GM18861 (cell line): ENCODE results near the gene HEXIM2.
A peak's percentile ranks its signal among the peaks of the same experiment; 100 is the strongest.

Source experiments
- ATAC-seq: cut with Tn5 transposase; IDR thresholded peaks from one replicate; pipeline ENCODE4 v1.9.1; 2021; ENCODE audit not compliant: unreplicated experiment

HEXIM2 gene

DNA sequence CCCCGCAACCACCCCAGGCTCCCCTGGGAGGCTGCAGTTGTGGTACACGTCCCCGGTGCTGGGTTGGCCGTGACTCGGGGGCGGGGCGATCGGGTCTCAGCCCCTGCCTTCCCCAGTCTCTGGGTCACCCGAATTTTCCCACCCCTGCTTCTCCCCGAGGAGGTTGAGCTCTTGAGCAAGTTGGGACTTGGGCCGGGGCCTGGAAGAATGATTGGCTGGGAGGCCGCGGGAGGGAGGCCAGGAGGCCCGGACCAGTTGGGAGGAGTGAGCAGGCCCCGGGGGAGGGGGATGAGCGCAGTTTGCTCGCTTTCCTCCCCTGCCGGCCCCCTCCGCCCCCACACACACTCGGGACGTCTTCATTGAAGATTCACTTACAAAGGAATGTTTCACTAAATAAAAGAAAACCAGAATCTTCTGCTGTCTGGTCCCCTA, 17.9 kb upstream of the HEXIM2 start:
- ATAC-seq = no peak

DNA sequence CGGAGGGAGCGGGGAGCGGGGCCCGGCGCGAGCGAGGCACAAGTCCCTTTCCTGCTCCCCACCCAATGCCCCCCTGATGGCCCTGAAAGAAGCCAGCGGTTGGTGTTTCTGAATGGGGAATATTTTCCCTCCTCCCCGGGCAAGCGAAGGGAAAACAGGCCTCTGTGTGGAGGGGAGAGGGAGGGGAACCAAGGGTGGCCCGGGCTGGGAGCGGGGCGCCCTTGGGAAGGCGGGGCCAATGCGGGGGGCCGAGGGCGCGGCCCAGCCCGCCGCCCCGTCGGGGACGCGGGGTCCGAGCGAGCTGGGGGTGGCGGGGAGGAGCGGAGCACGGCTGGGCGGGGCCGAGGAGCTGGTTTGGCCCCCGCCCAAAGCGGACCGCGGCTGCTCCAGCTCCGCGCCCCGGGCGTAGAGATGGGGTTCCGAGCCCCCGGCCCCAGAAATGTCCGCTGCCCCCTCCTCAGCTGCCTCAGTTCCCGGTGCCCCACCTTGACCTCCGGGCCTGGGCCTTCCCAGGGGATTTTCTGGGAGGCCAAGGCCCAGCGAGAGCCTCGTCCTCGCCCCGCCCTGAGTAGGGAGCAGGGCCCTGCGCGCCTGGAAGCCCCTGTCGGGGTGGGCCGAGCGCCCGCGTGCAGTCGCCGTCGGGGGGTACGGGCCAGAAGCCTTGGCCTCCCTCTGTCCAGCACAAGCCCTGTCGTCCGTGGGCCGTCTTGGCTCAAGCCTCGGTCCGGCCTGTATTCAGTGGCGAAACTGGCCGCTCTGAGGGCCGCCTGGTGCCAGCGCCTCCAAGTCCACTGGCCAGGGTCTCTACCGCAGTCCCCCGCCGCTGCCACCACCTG, 17.3 kb upstream of the HEXIM2 start:
- ATAC-seq = no peak

DNA sequence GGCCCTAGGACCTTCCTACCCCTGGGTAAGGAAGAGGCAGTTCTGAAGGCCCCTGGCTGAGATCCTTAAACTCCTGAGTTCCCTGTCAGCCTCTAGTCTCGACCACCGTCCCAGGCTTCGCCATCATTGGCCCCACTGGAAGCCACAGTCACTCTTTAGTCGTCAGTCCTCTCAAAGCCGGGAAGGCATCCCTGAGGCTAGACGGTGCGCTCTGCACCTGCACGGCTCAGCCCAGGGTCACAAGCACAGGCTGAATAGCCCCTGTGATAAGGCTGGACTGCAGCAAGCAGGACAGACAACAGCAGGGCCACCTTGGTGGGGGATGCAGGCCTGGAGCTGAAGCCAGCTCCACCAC, 16.7 kb upstream of the HEXIM2 start:
- no peak for ATAC-seq

DNA sequence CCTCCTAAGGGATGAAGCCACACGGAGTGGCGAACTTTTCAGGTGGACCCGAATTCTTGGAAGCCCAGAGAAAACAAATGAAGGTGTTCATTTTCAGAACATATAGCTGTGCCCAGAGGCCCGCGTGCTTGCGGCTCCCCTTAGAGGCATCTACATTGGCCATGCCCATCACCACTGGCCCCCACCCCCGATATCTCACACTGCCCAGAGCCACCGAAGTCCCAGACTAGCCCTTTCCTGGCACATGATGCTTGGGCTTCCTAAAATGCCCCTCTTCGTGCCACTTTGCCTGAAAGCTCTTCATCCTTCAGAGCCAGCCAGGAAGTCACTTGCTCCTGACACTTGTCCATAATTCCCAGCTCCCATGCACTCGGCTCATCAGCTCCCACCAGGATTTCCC, 15.5 kb upstream of the HEXIM2 start:
- ATAC-seq = no peak

DNA sequence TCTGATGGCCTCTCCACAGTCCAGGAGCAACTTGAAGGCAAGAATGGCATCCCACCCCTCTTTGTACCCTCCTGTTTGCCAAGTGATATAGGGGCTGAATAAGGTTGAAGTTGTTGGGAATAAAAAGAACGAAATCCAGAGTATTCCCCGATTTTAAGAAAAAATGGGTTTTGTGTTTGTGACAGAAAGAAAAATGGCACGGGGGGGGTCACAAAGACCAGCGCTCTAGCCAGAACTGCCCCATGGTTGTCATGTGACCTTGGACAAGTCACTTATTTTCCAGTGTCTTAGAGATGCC, 15.1 kb upstream of the HEXIM2 start:
- no peak for ATAC-seq

DNA sequence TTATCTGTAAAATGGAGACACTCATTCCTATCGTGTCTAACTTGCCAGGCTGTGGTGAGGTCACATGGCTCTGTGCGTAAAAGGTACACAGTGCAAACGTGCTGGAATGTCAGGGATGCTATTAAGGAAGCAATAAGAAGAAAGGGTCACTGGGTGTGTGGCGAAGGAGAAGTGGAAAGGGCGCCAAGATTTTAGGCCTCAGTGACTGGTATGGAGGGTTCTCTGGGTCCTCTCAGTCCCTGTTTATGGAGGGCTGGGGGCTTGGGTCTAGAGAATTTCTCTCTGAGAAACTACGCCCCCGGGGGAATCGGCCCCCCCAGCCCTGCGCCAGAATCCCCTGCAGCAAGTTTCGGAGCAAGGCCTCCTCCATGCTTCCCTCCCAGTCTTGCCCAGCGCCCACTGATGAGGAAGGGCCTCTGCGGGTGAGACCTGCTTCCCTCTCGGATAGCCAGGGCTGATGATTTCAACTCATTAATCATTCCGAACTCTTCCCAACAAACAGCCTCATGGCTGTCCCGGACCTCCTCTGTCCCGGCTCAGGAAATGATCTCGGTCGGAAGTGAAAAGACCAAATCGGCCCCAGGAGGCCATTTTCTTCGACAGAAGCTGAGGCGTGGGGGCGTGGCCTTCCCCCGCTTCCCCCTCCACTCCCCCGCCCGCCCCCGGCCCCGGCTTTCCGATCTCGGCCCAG, 14.6 kb upstream of the HEXIM2 start:
- no peak for ATAC-seq

DNA sequence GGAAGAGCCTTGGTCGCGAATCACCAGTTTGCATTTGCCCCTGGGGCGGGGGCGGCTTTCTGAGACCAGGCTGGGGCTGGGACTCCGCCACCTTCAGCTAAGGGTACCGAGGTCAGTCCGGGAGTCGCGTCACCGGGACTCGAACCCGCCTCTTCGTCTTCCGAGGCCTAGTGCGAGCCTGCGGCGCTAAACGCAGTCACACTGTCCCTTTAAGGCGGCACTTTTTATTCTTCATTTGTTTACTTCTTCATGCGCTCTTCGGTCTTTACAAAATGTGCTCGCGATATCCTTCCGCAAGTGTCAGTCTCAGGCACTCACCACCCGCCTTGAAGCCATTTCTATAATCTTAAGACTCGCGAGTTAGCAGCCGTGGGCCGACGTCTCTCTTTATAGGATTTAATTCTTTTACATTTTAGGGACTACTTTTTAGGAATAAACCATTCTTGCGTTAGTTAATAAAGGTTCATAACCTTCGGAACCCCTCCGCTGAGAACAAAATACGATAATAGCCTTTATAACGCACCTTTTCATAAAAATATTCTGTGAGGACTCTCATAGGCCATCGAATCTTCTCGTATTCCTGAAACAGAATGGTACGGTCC, 14.0 kb upstream of the HEXIM2 start:
- ATAC-seq = peak; percentile 26

DNA sequence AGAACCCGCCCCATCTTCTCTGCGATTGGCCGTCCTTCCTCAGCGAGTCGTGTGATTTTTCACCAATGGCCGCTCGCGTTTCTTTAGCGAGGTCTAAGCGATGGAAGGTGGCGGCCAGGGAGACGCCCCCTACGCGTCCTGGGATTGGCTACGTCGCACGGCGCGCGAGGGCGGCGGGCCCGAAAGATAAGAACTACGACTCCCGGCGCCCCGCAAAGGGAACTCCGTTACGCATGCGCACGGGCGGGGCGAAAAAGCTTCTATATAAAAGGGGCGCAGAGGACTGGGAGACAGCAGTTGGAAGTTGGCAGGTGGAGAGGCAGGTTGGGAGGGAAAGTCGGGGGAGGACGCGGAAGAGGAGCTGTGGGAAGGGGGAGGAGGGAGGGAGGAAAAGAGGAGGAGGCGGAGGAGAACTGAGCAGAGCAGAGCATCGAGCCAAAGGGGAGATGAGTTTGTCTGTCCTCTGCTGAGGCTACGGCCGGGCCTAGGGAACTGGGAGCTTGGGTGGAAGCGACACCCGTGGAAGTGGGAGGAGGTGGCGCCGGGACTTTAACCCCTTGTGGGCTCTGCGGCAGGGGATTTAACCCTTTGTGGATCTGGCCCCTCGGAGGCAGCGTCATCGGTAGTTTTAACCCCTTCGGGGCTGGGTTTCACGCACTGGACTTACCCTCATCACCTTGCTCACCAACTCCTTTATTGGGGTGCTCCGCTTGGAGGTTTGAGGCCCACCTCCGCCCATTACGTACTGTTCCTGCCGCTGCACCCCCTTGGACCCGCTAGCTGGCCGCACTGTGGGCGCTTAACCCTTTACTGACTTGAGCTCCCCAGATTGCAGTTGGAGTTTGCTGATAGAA, 13.3 kb upstream of the HEXIM2 start, which contains the start of gene HEXIM1:
TSS of gene HEXIM1 (plus strand) at position 293 of the 854 bp plus-strand sequence. CDS start 716 bp downstream, outside the sequence.
- peak; percentile 59 for ATAC-seq

DNA sequence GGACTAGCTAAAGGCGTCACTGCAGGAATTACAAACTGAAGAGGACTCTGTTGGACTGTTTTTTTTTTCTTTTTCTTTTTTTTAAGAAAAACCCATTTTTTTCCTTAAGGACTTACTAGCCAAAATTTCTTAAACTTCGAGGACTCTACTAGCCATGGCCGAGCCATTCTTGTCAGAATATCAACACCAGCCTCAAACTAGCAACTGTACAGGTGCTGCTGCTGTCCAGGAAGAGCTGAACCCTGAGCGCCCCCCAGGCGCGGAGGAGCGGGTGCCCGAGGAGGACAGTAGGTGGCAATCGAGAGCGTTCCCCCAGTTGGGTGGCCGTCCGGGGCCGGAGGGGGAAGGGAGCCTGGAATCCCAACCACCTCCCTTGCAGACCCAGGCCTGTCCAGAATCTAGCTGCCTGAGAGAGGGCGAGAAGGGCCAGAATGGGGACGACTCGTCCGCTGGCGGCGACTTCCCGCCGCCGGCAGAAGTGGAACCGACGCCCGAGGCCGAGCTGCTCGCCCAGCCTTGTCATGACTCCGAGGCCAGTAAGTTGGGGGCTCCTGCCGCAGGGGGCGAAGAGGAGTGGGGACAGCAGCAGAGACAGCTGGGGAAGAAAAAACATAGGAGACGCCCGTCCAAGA, 12.5 kb upstream of the HEXIM2 start:
- ATAC-seq = peak; percentile 33

DNA sequence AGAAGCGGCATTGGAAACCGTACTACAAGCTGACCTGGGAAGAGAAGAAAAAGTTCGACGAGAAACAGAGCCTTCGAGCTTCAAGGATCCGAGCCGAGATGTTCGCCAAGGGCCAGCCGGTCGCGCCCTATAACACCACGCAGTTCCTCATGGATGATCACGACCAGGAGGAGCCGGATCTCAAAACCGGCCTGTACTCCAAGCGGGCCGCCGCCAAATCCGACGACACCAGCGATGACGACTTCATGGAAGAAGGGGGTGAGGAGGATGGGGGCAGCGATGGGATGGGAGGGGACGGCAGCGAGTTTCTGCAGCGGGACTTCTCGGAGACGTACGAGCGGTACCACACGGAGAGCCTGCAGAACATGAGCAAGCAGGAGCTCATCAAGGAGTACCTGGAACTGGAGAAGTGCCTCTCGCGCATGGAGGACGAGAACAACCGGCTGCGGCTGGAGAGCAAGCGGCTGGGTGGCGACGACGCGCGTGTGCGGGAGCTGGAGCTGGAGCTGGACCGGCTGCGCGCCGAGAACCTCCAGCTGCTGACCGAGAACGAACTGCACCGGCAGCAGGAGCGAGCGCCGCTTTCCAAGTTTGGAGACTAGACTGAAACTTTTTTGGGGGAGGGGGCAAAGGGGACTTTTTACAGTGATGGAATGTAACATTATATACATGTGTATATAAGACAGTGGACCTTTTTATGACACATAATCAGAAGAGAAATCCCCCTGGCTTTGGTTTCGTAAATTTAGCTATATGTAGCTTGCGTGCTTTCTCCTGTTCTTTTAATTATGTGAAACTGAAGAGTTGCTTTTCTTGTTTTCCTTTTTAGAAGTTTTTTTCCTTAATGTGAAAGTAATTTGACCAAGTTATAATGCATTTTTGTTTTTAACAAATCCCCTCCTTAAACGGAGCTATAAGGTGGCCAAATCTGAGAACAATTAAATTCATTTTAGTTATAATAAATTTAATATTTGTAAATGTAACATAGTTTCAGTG, 11.7 kb upstream of the HEXIM2 start:
- no peak for ATAC-seq

DNA sequence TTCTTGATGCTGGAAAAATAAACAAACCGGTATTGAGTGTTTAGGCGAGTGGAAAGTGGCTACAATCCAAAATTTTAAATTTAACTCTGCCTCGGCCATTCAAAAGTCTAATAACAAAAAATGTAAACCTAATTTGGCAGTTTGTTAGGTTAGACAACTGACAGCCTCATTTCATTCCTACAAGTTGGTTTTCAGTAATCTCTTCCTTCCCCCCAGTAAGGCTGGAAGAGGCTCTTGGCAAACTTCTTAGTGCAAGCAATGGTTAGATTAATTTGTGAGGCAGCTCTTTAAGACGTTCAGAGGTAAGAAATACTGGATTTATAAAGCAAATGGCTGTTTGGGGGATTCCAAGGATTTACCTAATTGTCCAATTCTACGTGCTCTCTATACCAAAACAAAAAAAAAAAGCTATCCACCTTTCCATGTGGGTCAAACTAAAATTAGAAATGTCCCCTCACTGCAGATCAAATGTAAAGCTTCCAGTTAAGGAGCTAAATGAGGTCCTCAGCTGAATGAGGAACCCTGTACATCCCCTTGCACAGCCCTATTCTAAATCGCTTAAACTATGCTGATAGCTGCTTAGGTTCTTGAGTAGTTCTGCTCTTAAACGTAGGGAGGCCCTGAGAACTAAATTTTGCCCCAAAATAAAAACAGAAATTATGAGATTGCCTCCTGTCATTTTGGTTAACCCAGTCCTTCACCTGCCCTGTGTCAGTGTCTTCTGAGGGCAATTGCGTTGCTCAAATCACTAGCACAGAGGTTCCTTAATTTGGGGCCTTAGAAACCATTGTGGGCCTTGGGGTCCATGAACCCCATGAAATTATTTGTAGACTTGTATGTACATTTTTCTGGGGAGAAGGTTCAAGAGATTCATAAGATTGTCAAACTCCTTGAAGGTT, 10.5 kb upstream of the HEXIM2 start:
- ATAC-seq = no peak

DNA sequence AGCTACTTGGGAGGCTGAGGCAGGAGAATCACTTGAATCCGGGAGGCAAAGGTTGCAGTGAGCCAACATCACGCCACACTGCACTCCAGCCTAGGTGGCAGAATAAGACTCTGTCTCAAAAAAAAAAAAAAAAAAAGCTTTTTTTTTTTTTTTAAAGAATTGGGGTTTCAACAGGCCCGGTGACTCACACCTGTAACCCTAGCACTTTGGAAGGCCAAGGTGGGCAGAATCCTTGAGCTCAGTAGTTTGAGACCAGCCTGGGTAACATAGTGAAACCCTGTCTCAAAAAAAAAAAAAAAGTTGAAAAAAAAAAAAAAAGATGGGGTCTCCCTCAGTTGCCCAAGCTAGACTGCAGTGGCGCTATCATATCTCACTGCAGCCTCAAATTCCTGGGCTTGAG, 6.6 kb upstream of the HEXIM2 start:
- no peak for ATAC-seq

DNA sequence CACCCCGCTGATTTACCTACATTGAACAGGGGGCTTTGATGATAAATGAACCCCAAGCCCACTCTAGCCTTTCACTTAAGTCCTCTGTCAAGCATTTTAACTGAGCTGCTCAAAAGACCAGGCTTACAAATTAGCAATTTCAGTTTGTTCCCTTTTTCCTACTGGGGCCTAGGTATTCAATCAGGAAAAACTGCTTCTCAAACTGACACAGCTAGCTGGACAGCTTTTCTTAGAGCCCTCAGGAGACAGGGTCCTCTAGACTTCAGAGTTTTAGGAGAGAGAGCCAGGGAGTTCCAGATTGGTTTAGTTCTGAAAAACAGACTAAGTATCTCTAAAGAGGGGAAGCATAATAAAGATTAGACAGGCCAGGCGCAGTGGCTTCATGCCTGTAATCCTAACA, 6.2 kb upstream of the HEXIM2 start:
- ATAC-seq = no peak

DNA sequence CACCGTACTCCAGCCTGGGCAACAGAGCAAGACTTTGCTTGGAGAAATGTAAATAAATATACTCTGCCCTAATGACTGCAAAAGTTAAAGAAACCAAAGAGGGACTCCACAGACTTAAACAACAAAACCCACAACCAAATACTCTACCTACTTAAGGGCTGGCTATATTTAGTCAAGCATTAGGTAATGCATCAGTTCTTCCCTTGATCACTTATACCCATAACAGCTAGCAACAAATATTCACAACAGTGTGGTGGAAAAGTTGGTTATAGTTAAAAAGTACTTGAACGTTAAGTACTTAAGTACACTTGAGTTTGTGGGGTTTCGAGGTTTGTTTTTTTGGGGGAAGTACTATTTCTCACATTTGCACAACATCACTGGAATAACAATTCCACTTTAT, 5.4 kb upstream of the HEXIM2 start:
- ATAC-seq = no peak

DNA sequence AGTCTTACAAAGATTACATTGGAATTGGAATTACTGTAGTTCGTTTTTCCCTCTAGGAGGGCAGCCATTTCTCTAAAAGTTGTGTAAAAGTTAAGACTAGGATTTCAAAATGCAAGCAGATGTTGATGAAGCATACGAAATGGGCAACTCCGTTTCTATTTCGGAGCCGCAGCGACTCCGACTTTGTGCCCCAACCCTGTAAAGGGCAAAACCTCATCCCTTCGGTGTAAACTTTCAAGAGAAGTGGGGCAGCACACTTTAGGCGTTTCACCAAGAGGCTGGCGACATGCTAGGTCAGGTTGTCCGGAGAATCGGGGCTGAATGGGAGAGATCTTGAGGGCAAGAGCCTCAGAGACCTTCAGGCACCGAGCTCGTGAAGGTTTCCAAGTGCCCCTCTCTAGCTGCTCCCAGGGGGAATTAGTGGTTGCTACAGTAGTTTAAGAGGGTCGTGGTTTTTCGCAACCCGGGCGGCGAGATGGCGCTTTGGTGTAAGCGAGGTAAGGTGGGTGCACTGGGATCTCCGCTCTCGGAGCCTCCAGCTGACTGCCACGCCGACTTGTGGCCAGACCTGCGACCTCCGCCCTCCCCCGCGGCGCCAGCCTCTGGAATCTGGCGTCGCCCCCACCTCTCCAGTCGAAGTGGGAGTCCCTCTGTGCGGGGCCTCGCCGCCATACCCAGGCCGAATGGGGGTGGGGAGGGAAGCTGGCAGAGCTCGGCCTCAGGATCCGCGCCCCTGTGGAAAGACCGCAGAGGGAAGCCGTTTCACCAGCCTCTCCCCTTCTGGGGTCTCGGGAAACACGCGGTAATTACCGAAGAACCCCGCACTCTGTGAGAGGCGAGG, 1.0 kb upstream of the HEXIM2 start:
- peak; percentile 15 for ATAC-seq

DNA sequence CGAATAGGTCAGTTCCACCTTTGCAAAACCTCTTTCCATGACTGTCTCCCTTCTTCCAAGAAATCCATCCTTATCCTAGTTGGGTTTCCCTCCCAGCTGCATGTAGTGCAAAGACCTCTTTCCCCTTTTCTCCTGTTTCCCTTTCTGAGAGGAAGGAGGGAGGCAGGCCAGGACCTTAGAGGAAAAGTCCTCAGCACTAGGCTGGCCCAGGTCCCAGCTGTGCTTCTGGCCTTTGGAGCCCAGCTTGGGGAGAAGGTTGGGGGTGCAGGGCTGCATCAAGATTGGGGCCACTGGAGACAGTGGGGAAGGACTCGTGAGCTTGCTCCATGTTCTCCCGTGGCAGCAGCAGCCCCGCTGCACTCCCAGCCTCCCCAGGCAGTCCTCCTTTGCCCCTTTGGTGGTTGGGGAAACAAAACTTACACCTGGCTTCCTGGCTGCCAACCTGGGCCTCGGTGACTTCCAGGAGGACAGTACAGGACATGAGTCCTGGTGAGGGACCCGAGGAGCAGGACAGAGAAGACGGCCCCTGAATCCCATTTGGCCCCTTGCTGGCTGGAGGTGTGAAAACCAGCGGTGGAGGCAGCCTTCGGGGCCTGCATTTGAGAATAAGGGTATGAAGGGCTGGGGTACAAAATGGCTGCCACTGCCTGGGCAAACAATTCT, 481 bp downstream of the HEXIM2 start:
- no peak for ATAC-seq

DNA sequence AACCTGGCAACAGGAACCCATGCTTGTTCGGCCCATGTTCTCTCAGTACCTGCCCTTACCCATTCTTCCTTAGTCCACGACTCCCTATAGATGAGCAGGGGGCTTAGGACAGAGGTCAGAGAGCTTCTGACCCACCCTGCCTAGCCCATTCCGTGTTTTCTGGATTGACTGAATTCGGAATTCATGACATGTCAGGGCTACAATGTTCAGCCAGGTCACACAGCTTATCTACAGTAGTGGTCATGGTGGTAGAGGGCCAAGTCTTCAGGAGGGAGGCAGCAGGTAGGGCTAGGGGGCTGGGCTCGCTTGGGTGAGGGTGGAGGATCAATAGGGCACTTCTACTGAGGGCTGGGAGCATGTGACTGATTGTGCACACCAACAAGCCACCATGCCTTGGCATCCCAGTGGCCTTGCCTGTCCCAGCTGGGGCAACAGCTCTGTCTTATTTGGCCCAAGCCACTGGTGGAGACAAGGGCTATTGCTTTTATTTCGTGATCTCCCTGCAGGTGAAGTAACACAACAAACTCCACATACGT, 3.1 kb downstream of the HEXIM2 start:
- no peak for ATAC-seq
